Left cardiac atrium (tissue), 4 donors: ENCODE data around the gene TBC1D8. TPM values are rescaled to one million over a fixed set of nuclear protein-coding genes. Genes with fewer than 3 reads are reported as not detected.
"Not testable (repeated sequence)": the region's sequence is repeated elsewhere in the genome, so short reads cannot be mapped to it uniquely, and the experiment has no call there.

ENCODE experiments used
- ATAC-seq, 2 donors: fragments of 200-7000 bp; cut with Tn5 transposase; one replicate each; pipeline ENCODE4 v1.9.1; 2020; ENCODE audit warnings: mild to moderate bottlenecking in 2 of 2, moderate library complexity in 2 of 2
- DNase-seq: peaks from one replicate; pipeline ENCODE4 v3.0.0-alpha.2; 2020
- intact Hi-C, 2 donors: fragments of 100-400 bp; cut with DNase I; formaldehyde crosslinking; loops; one replicate each; pipeline versions ENCODE4 v1.14.1 to v1.15.1; 2022 to 2023
- total RNA-seq, 2 donors: library from RNA; stranded (reverse); fragmentation: NEBNext Ultra II Directional; extraction: Animal tissue kit (Norgen Biotek cat#: 25700); gene quantifications; one replicate each; pipeline ENCODE4 v1.2.1, GENCODE V29; 2021
- donor health status: DM: no; HTN: yes; CAD: no.
- donor health status: DM: no; HTN: yes; CAD: no; lungs with severe emphysema.
- donor health status: DM: yes; HTN: yes; CAD: no.
- donor health status: Dilated cardiomyopathy.

The TBC1D8 gene
- total RNA-seq, 2 donors from 2014 or later, result 33.4 to 41.2 TPM

- no peak for ATAC-seq
- intact Hi-C loops, result no loop called here
- no peak for DNase-seq
Measured at GRCh38 chr2:101168706-101169105, 17.5 kb upstream of the TBC1D8 start.

GRCh38 chr2:101167532-101167931 lies 16.4 kb upstream of the TBC1D8 start:
- intact Hi-C loops, DNase-seq, ATAC-seq: not testable (repeated sequence)

- DNase-seq (no peak), ATAC-seq (no peak)
- intact Hi-C loops, result no loop called here
Measured at GRCh38 chr2:101164021-101164420, 12.8 kb upstream of the TBC1D8 start.

- no peak for DNase-seq
- no peak for ATAC-seq
- intact Hi-C loops, result no loop called here
Measured at GRCh38 chr2:101162561-101163330, 11.6 kb upstream of the TBC1D8 start.

GRCh38 chr2:101161658-101162057 lies 10.5 kb upstream of the TBC1D8 start:
- DNase-seq (no peak), ATAC-seq (no peak)
- intact Hi-C loops, result no loop called here

- DNase-seq, result no peak
- ATAC-seq, result peak in 1 of 2 donors; percentile 47
Measured at GRCh38 chr2:101160454-101160853, 9.3 kb upstream of the TBC1D8 start.

GRCh38 chr2:101159526-101159925 lies 8.3 kb upstream of the TBC1D8 start:
- ATAC-seq (no peak), DNase-seq (no peak)
- intact Hi-C loops, result no loop called here

More at GRCh38 chr2:101160454-101160853, 9.3 kb upstream of the TBC1D8 start:
- intact Hi-C loops, result no loop called here

- no peak for ATAC-seq
- intact Hi-C loops, result no loop called here
Measured at GRCh38 chr2:101157272-101157671, 6.1 kb upstream of the TBC1D8 start.

GRCh38 chr2:101153787-101154186 lies 2.6 kb upstream of the TBC1D8 start:
- DNase-seq (no peak), ATAC-seq (no peak)
- intact Hi-C loops, result loop anchor here (2.0 to 5.0 kb wide), 4 partner anchors 116 to 141 kb away; no protein-coding TSS in a partner anchor

More at GRCh38 chr2:101157272-101157671, 6.1 kb upstream of the TBC1D8 start:
- DNase-seq, result no peak

- ATAC-seq (no peak), DNase-seq (no peak)
- intact Hi-C loops, result loop anchor here (2.0 to 5.0 kb wide), 4 partner anchors 116 to 141 kb away; no protein-coding TSS in a partner anchor
Measured at GRCh38 chr2:101153077-101153707, 2.0 kb upstream of the TBC1D8 start.

- DNase-seq (peak; percentile 50), ATAC-seq (peak; percentile 58 to 74)
- intact Hi-C loops, result loop anchor here (2.0 to 5.0 kb wide), 4 partner anchors 115 to 140 kb away; no protein-coding TSS in a partner anchor
Measured at GRCh38 chr2:101152272-101153076, 1.3 kb upstream of the TBC1D8 start.

- intact Hi-C loops, result loop anchor here (2.0 to 5.0 kb wide), 4 partner anchors 115 to 140 kb away; no protein-coding TSS in a partner anchor
- DNase-seq (peak; percentile 27), ATAC-seq (peak in 1 of 2 donors; percentile 9)
Measured at GRCh38 chr2:101151859-101152271, 683 bp upstream of the TBC1D8 start.

GRCh38 chr2:101150306-101151145 lies 656 bp downstream of the TBC1D8 start:
- DNase-seq, result peak; percentile 34
- intact Hi-C loops, result loop anchor here in 1 of 2 donors (5.0 kb wide), 2 partner anchors 113 to 138 kb away; no protein-coding TSS in a partner anchor
- peak; percentile 12 to 14 for ATAC-seq

- DNase-seq (no peak), ATAC-seq (no peak)
- intact Hi-C loops, result loop anchor here (5.0 kb wide), 3 partner anchors 37 to 137 kb away; no protein-coding TSS in a partner anchor
Measured at GRCh38 chr2:101149241-101150192, 1.7 kb downstream of the TBC1D8 start.

- no peak for ATAC-seq
- DNase-seq, result no peak
- intact Hi-C loops, result loop anchor here in 1 of 2 donors (5.0 kb wide), 1 partner anchor 36 kb away; no protein-coding TSS in a partner anchor
Measured at GRCh38 chr2:101148777-101149176, 2.4 kb downstream of the TBC1D8 start.

GRCh38 chr2:101147971-101148370 lies 3.2 kb downstream of the TBC1D8 start:
- ATAC-seq, result no peak
- no peak for DNase-seq
- intact Hi-C loops, result loop anchor here in 1 of 2 donors (5.0 kb wide), 1 partner anchor 36 kb away; no protein-coding TSS in a partner anchor

GRCh38 chr2:101147062-101147461 lies 4.1 kb downstream of the TBC1D8 start:
- DNase-seq, result no peak
- intact Hi-C loops, result loop anchor here in 1 of 2 donors (5.0 kb wide), 1 partner anchor 35 kb away; no protein-coding TSS in a partner anchor

More at GRCh38 chr2:101147062-101147461, 4.1 kb downstream of the TBC1D8 start:
- no peak for ATAC-seq
